Measurements from ENCODE around the gene ENOX1.

The ENOX1 gene

GRCh38 chr13:43611281-43612273 lies 175.2 kb downstream of the ENOX1 start:
- no peak; the same call in 2 of the 3 replicates for ATAC-seq
- TF ChIP-seq, protein P1, sequence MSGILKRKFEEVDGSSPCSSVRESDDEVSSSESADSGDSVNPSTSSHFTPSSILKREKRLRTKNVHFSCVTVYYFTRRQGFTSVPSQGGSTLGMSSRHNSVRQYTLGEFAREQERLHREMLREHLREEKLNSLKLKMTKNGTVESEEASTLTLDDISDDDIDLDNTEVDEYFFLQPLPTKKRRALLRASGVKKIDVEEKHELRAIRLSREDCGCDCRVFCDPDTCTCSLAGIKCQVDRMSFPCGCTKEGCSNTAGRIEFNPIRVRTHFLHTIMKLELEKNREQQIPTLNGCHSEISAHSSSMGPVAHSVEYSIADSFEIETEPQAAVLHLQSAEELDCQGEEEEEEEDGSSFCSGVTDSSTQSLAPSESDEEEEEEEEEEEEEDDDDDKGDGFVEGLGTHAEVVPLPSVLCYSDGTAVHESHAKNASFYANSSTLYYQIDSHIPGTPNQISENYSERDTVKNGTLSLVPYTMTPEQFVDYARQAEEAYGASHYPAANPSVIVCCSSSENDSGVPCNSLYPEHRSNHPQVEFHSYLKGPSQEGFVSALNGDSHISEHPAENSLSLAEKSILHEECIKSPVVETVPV (CRISPR knock-in tag; IDR thresholded peaks at IDR 0.05) = no peak

GRCh38 chr13:43608400-43609137 lies 178.2 kb downstream of the ENOX1 start:
- ATAC-seq = 0 out of 3 replicates have a peak, but pooled peaks have one; percentile 28
- TF ChIP-seq RARB (CRISPR knock-in tag; IDR thresholded peaks at IDR 0.05) (no peak), GLIS3 (CRISPR knock-in tag; IDR thresholded peaks at IDR 0.05) (no peak), ISL1 (CRISPR knock-in tag; IDR thresholded peaks at IDR 0.05) (no peak), TSHZ2 (CRISPR knock-in tag; IDR thresholded peaks at IDR 0.05) (no peak)
- TF ChIP-seq, protein P2, sequence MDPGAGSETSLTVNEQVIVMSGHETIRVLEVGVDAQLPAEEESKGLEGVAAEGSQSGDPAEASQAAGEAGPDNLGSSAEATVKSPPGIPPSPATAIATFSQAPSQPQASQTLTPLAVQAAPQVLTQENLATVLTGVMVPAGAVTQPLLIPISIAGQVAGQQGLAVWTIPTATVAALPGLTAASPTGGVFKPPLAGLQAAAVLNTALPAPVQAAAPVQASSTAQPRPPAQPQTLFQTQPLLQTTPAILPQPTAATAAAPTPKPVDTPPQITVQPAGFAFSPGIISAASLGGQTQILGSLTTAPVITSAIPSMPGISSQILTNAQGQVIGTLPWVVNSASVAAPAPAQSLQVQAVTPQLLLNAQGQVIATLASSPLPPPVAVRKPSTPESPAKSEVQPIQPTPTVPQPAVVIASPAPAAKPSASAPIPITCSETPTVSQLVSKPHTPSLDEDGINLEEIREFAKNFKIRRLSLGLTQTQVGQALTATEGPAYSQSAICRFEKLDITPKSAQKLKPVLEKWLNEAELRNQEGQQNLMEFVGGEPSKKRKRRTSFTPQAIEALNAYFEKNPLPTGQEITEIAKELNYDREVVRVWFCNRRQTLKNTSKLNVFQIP (CRISPR knock-in tag; IDR thresholded peaks at IDR 0.05; ENCODE audit: borderline replicate concordance, low read depth) = no peak

DNA sequence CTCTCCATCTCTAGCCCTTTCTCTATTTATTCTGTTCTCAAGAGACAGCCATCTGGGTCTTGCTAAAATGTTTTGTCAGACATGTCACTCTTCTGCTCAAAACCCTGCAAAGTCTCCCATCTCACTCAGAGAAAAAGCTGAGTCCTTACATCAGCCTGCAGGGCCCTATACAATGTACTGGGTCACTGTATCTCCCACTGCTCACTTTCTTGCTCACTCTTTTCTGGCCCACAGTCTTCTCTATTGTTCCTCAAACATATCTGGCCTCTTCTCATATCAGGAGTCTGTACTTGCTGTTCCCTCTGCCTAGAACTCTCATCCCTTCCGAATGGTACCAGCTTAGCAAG lies 189.2 kb downstream of the ENOX1 start:
- no peak for ATAC-seq
- no peak for TF ChIP-seq TCF4 (CRISPR knock-in tag; IDR thresholded peaks at IDR 0.05; ENCODE audit: borderline replicate concordance)
- TF ChIP-seq, protein P2 (CRISPR knock-in tag; IDR thresholded peaks at IDR 0.05; ENCODE audit: borderline replicate concordance, low read depth) = no peak
- TF ChIP-seq ZNF565 (CRISPR knock-in tag; conservative IDR thresholded peaks at IDR 0.05; ENCODE audit: low read depth) = no peak
- TF ChIP-seq, protein P1 (CRISPR knock-in tag; IDR thresholded peaks at IDR 0.05) = no peak
- TF ChIP-seq ZFP3 (CRISPR knock-in tag; IDR thresholded peaks at IDR 0.05) = no peak
- TF ChIP-seq ARNTL (CRISPR knock-in tag; IDR thresholded peaks at IDR 0.05; ENCODE audit: borderline replicate concordance, low read depth) = no peak
- no peak for TF ChIP-seq ZC3H10 (CRISPR knock-in tag; IDR thresholded peaks at IDR 0.05)
- TF ChIP-seq OSR1 (CRISPR knock-in tag; IDR thresholded peaks at IDR 0.05) = no peak
- TF ChIP-seq ZNF8 (CRISPR knock-in tag; IDR thresholded peaks at IDR 0.05) = no peak
- TF ChIP-seq PPARA (CRISPR knock-in tag; IDR thresholded peaks at IDR 0.05; ENCODE audit: borderline replicate concordance) = no peak
- TF ChIP-seq RARB (CRISPR knock-in tag; IDR thresholded peaks at IDR 0.05) = no peak

DNA sequence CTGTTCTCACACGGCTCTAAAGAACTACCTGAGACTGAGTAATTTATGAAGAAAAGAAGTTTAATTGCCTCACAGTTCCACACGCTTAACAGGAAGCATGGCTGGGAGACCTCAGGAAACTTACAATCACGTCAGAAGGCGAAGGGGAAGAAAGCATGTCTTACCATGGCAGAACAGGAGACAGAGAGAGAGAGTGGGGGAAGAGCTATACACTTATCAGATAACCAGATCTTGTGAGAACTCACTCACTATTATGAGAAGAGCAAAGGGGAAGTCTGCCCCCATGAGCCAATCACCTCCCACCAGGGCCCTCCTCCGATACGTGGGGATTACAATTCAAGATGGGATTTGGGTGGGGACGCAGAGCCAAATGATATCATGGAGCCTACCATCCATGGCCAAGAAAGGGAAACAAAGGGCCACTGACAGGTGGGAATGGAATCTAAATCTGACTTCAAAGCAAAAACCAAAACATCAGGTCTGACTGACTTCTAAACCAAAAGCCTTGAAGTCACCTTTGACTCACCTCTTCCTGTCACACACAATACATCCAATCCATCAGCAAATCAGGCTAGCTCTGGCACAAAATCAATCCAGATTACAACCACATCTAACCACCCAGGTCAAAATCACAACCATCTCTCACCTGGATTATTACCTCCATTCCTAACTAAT lies 189.7 kb downstream of the ENOX1 start:
- no peak for ATAC-seq
- TF ChIP-seq ZNF70 (CRISPR knock-in tag; IDR thresholded peaks at IDR 0.05) (no peak), PPARA (CRISPR knock-in tag; IDR thresholded peaks at IDR 0.05; ENCODE audit: borderline replicate concordance) (no peak), RARB (CRISPR knock-in tag; IDR thresholded peaks at IDR 0.05) (no peak), TSHZ2 (CRISPR knock-in tag; IDR thresholded peaks at IDR 0.05) (no peak), ZFP30 (CRISPR knock-in tag; IDR thresholded peaks at IDR 0.05) (no peak), SNAI2 (CRISPR knock-in tag; IDR thresholded peaks at IDR 0.05) (no peak), ZFP3 (CRISPR knock-in tag; IDR thresholded peaks at IDR 0.05) (no peak), ZNF8 (CRISPR knock-in tag; IDR thresholded peaks at IDR 0.05) (no peak), TOX (CRISPR knock-in tag; IDR thresholded peaks at IDR 0.05; ENCODE audit: borderline replicate concordance) (no peak), ISL1 (CRISPR knock-in tag; IDR thresholded peaks at IDR 0.05) (no peak), GLIS3 (CRISPR knock-in tag; IDR thresholded peaks at IDR 0.05) (no peak), BACH2 (CRISPR knock-in tag; IDR thresholded peaks at IDR 0.05; ENCODE audit: borderline replicate concordance) (no peak), ZC3H10 (CRISPR knock-in tag; IDR thresholded peaks at IDR 0.05) (no peak), ZNF565 (CRISPR knock-in tag; conservative IDR thresholded peaks at IDR 0.05; ENCODE audit: low read depth) (no peak)
